Glutamatergic neuron (in vitro differentiated cells): ENCODE measurements around the gene AGAP1. TPM values are rescaled to one million over a fixed set of nuclear protein-coding genes. Genes with fewer than 3 reads are reported as not detected.

ENCODE experiments used
- DNase-seq: peaks from one replicate; pipeline ENCODE4 v3.0.0; 2022
- H3K27ac Mint-ChIP-seq: one replicate; pipeline ENCODE4 v1.8.0; 2020; ENCODE audit warnings: mild to moderate bottlenecking, mixed read lengths, inconsistent platforms; ENCODE audit not compliant: unreplicated experiment
- H3K27me3 Mint-ChIP-seq: one replicate; pipeline ENCODE4 v1.8.0; 2020; ENCODE audit warnings: mild to moderate bottlenecking, moderate library complexity, mixed read lengths, inconsistent platforms; ENCODE audit not compliant: unreplicated experiment
- H3K36me3 Mint-ChIP-seq: one replicate; pipeline ENCODE4 v1.8.0; 2020; ENCODE audit warnings: mild to moderate bottlenecking, mixed read lengths, inconsistent platforms; ENCODE audit not compliant: unreplicated experiment
- H3K4me1 Mint-ChIP-seq: one replicate; pipeline ENCODE4 v1.8.0; 2020; ENCODE audit warnings: mild to moderate bottlenecking, low read depth, mixed read lengths, inconsistent platforms; ENCODE audit not compliant: unreplicated experiment
- H3K4me3 Mint-ChIP-seq: one replicate; pipeline ENCODE4 v1.8.0; 2020; ENCODE audit warnings: mild to moderate bottlenecking, mixed read lengths, inconsistent platforms; ENCODE audit not compliant: unreplicated experiment
- H3K9me3 Mint-ChIP-seq: one replicate; pipeline ENCODE4 v1.8.0; 2020; ENCODE audit warnings: mild to moderate bottlenecking, moderate library complexity, mixed read lengths, inconsistent platforms; ENCODE audit not compliant: unreplicated experiment
- total RNA-seq: library from RNA; stranded (reverse); fragmentation: NEBNext Ultra II Directional; extraction: Animal tissue kit (Norgen Biotek cat#: 25700); gene quantifications from one replicate; pipeline ENCODE4 v1.2.1, GENCODE V29; 2021; ENCODE audit not compliant: unreplicated experiment
- TF ChIP-seq, protein P1 (sequence below): fragments of 200-600 bp; sonication (generic); IDR thresholded peaks from one replicate; pipeline ENCODE4 v1.5.0; 2021; ENCODE audit not compliant: partially characterized antibody, unreplicated experiment

The AGAP1 gene
- total RNA-seq, 1 donor from 2014 or later, result 153 TPM

DNA sequence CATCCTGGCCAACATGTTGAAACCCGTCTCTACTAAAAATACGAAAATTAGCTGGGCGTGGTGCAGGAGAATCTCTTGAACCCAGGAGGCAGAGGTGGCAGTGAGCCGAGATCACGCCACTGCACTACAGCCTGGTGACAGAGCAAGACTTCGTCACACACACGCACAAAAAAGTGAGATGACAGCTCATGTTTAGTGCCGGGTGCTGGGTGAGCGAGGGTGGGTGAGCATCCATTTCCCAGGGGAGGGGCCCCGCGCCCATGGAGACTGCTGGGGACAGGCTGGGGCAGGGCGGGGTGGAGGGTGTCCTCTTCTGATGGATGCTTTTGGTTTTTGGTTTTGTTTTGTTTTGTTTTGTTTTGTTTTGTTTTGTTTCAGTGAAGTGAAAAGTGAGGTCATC, 467.9 kb downstream of the AGAP1 start:
- Mint-ChIP-seq H3K4me1 (peaks cover 12% of the 10 kb centered on the region), H3K4me3 (no peak overlapping the region), H3K27ac (no peak overlapping the region), H3K9me3 (peaks cover 20% of the 10 kb centered on the region), H3K36me3 (no peaks in the 10 kb centered on the region), H3K27me3 (peaks cover 16% of the 10 kb centered on the region)
- TF ChIP-seq, protein P1, sequence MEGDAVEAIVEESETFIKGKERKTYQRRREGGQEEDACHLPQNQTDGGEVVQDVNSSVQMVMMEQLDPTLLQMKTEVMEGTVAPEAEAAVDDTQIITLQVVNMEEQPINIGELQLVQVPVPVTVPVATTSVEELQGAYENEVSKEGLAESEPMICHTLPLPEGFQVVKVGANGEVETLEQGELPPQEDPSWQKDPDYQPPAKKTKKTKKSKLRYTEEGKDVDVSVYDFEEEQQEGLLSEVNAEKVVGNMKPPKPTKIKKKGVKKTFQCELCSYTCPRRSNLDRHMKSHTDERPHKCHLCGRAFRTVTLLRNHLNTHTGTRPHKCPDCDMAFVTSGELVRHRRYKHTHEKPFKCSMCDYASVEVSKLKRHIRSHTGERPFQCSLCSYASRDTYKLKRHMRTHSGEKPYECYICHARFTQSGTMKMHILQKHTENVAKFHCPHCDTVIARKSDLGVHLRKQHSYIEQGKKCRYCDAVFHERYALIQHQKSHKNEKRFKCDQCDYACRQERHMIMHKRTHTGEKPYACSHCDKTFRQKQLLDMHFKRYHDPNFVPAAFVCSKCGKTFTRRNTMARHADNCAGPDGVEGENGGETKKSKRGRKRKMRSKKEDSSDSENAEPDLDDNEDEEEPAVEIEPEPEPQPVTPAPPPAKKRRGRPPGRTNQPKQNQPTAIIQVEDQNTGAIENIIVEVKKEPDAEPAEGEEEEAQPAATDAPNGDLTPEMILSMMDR, result no peak
- DNase-seq, result no peak

DNA sequence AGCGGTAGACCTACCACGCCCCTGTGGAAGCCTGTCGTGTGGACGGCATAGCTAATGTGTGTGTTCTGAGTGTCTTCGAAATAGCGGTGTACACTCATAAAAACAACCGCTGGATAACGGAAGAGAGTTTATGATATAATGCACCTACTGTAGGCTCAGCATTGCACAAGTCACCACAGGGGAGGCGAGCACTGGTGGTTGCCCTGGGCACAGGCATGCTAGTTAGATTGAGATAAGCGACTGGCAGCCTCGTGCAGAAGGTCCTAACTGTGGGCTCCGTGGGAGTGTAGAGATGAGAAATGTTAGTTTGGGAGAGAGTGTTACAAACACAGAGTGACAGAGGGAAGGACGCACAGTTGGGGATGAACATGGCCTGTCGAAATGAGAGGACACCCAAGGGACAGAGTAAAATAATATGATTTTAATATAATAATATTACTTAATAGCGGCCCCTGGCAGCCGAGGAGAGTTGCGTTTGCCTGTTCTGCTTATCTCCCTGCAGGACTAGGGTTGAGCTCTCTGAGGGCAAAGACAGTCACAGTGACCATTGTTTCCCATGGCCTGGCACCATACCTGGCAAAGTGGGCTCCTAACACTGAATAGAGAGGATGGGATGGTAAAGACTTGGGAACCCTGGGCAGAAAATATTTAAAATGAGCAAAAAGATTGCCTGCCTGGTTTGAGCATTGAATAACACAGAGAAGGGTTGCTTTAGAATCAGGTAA, 470.2 kb downstream of the AGAP1 start:
- Mint-ChIP-seq H3K27me3 (peaks cover 16% of the 10 kb centered on the region), H3K36me3 (no peaks in the 10 kb centered on the region), H3K4me3 (no peak overlapping the region), H3K9me3 (peaks cover 23% of the 10 kb centered on the region), H3K4me1 (peaks cover 11% of the 10 kb centered on the region), H3K27ac (no peak overlapping the region)
- no peak for DNase-seq
- TF ChIP-seq, protein P1, result no peak

DNA sequence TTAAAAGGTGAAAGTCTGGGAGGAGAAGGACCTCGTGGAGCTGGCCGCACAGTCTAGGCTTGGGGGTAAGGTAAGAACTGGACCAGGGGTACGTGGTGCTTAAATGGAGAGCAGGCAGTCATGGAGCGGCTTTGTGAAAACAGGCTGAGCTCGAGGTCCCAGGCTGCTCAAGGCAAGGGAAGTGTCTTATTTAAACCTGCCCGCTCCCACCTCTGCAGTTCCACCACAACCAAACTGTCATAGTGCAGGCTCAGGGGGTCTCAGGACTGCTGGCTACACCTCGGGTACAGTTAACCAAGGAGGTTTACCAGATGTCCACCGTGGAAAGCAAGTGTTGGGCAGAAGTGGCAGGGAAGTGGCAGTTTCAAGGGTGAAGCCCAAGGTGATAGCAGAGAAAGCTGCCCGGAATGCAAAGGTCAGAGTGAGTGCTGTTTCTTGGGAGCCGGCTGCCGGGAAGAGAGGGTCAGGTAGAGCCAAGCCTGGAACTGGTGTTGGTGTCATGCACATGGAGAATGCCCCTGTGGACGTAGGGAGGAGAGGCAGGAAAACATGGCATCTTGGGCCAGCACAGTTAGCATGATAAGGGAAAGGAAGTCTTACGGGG, 471.0 kb downstream of the AGAP1 start:
- Mint-ChIP-seq H3K4me3 (no peak overlapping the region), H3K36me3 (no peaks in the 10 kb centered on the region), H3K27me3 (peaks cover 18% of the 10 kb centered on the region), H3K9me3 (peaks cover 23% of the 10 kb centered on the region), H3K4me1 (peaks cover 11% of the 10 kb centered on the region), H3K27ac (no peak overlapping the region)
- DNase-seq, result no peak
- TF ChIP-seq, protein P1, result no peak

DNA sequence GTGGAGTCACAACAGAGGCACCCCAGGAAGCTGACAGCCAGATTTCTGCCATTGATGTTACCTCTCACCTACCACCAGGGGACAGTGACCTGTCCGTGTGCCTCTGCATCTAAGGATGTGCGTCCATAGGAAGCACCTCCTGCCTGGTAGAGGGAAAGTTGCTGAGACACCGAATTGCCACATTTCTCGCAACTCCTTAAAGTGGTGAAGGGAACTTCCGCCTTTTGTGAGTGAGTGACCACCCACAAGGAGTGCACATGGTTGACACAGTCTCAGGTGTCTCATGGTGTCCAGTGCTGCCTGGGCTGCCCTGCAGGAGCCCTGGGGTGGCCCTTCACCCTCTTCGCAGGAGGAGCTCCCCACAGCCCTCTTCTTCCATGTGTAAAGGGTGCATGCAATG, 472.6 kb downstream of the AGAP1 start:
- H3K36me3 Mint-ChIP-seq, result no peaks in the 10 kb centered on the region
- no peak overlapping the region for H3K4me3 Mint-ChIP-seq
- no peak for DNase-seq
- no peak overlapping the region for H3K27ac Mint-ChIP-seq
- peaks cover 18% of the 10 kb centered on the region for H3K27me3 Mint-ChIP-seq
- H3K4me1 Mint-ChIP-seq, result peaks cover 11% of the 10 kb centered on the region
- peaks cover 22% of the 10 kb centered on the region for H3K9me3 Mint-ChIP-seq
- TF ChIP-seq, protein P1, result peak; percentile 18

DNA sequence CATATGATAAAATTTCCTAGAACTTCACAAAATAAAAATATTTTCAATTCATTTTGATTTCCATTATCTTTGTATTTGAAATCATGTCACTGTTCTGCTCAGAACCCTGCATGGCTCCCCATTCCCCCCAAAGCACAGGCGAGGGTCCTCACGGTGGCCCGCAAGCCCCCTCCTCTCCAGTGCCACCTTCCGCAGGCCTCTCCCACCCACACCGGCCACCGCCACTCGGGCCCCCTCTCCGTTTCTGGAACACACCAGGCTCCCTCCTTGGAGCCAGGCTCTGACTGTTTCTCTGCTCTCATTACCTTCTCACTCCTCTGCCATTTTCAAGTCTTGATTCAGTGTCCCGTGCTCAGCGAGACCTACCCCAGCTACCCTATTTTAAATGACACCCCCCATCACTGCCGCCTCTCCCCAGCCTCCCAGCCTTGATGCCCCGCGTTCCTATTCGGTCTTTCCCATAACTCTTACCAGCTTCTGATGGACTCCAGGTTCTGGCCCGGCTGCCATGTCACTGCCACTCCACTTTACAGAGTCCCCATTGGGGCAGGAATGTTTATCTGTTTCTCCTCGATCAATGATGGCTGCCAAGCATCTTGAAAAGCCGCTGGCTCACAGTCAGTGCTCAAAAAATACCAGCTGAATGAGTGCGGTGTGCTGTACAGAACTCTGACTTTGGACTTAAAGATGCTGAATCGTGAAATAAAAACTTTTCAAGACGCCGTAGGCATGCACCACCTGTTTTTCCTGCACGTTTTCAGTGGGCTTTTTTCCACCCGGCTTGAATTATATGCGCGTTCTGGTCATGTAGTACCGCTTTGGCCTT, 473.3 kb downstream of the AGAP1 start:
- H3K4me3 Mint-ChIP-seq, result no peak overlapping the region
- H3K27ac Mint-ChIP-seq, result no peak overlapping the region
- H3K36me3 Mint-ChIP-seq, result peaks cover under 1% of the 10 kb centered on the region
- no peak for DNase-seq
- H3K9me3 Mint-ChIP-seq, result peaks cover 14% of the 10 kb centered on the region
- peaks cover 14% of the 10 kb centered on the region for H3K27me3 Mint-ChIP-seq
- H3K4me1 Mint-ChIP-seq, result peaks cover 11% of the 10 kb centered on the region
- TF ChIP-seq, protein P1, result no peak
